Endothelial cell of umbilical vein (primary cell): ENCODE measurements around the gene SLC25A48.

Source experiments
- EZH2 ChIP-seq: IDR thresholded peaks from 2 replicates; pipeline ENCODE4 v1.6.1; 2012; ENCODE audit warnings: borderline replicate concordance, low read depth, mild to moderate bottlenecking, moderate library complexity, low read length, inconsistent platforms; ENCODE audit not compliant: severe bottlenecking
- FOS ChIP-seq: IDR thresholded peaks from 2 replicates; pipeline ENCODE4 v1.6.1; 2011; ENCODE audit warnings: mild to moderate bottlenecking, low read length, moderate library complexity, borderline replicate concordance; ENCODE audit not compliant: insufficient read depth
- MYC ChIP-seq: IDR thresholded peaks from one replicate; pipeline ENCODE4 v1.6.1; 2011; ENCODE audit warnings: mild to moderate bottlenecking, low read depth, low read length
- POLR2A ChIP-seq: IDR thresholded peaks from 2 replicates; pipeline ENCODE4 v1.6.1; 2012; ENCODE audit warnings: low read depth, mild to moderate bottlenecking, control low read depth, low read length
- POLR2AphosphoS5 ChIP-seq: IDR thresholded peaks from 2 replicates; pipeline ENCODE4 v1.6.1; 2012; ENCODE audit warnings: low read depth, mild to moderate bottlenecking, control low read depth, low read length, moderate library complexity; ENCODE audit not compliant: insufficient read depth
- TF ChIP-seq, protein P1 (sequence below), 2 donors: IDR thresholded peaks; 1 replicate in 1 of 2; 2 replicates in 1 of 2; pipeline ENCODE4 v1.5.1; 2011; ENCODE audit warnings: low read length in 2 of 2, mild to moderate bottlenecking in 2 of 2, moderate library complexity in 2 of 2, control low read depth in 1 of 2, inconsistent platforms in 1 of 2, low read depth in 1 of 2; ENCODE audit not compliant: insufficient read depth in 1 of 2; ENCODE audit errors: extremely low read depth in 1 of 2

GRCh38 chr5:135822286-135822685, 12.2 kb upstream of the SLC25A48 start:
- TF ChIP-seq, protein P1, sequence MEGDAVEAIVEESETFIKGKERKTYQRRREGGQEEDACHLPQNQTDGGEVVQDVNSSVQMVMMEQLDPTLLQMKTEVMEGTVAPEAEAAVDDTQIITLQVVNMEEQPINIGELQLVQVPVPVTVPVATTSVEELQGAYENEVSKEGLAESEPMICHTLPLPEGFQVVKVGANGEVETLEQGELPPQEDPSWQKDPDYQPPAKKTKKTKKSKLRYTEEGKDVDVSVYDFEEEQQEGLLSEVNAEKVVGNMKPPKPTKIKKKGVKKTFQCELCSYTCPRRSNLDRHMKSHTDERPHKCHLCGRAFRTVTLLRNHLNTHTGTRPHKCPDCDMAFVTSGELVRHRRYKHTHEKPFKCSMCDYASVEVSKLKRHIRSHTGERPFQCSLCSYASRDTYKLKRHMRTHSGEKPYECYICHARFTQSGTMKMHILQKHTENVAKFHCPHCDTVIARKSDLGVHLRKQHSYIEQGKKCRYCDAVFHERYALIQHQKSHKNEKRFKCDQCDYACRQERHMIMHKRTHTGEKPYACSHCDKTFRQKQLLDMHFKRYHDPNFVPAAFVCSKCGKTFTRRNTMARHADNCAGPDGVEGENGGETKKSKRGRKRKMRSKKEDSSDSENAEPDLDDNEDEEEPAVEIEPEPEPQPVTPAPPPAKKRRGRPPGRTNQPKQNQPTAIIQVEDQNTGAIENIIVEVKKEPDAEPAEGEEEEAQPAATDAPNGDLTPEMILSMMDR (IDR thresholded peaks at IDR 0.05; ENCODE audit: extremely low read depth in 1 of 2, insufficient read depth in 1 of 2, low read depth in 1 of 2, low read length in 2 of 2) = no peak
- TF ChIP-seq EZH2 = no peak
- TF ChIP-seq POLR2A = no peak
- TF ChIP-seq MYC = no peak
- TF ChIP-seq POLR2AphosphoS5 = no peak
- TF ChIP-seq FOS = no peak
